Measurements from ENCODE around the gene ACBD4.

DNA sequence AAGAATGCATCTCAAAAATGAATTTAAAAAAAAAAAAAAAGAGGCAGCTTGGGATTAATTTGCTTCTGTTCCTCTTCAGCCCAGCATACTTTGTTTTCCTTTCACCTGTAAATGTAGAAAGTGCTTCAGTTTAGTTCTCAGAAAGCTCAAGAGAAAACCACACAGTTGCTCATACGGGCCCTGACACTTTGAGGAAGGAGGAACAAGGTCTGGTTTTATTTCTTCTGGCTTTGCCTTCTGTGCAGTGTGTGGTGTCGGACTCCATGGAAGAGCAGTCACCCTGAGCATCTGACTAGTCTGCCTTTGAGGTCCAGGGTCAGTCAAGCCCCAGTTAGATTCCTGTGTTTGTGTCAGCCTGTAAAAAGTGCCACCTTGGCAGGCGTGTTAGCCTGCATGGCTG lies 46.7 kb upstream of the ACBD4 start:
- TF ChIP-seq, protein P1, sequence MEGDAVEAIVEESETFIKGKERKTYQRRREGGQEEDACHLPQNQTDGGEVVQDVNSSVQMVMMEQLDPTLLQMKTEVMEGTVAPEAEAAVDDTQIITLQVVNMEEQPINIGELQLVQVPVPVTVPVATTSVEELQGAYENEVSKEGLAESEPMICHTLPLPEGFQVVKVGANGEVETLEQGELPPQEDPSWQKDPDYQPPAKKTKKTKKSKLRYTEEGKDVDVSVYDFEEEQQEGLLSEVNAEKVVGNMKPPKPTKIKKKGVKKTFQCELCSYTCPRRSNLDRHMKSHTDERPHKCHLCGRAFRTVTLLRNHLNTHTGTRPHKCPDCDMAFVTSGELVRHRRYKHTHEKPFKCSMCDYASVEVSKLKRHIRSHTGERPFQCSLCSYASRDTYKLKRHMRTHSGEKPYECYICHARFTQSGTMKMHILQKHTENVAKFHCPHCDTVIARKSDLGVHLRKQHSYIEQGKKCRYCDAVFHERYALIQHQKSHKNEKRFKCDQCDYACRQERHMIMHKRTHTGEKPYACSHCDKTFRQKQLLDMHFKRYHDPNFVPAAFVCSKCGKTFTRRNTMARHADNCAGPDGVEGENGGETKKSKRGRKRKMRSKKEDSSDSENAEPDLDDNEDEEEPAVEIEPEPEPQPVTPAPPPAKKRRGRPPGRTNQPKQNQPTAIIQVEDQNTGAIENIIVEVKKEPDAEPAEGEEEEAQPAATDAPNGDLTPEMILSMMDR (conservative IDR thresholded peaks at IDR 0.05; ENCODE audit: low read depth, low read length) = no peak
- no peak for TF ChIP-seq EZH2 (IDR thresholded peaks at IDR 0.05; ENCODE audit: borderline replicate concordance, low read depth, low read length, poor library complexity, severe bottlenecking)
